Measurements from ENCODE around the gene TMX4.

DNA sequence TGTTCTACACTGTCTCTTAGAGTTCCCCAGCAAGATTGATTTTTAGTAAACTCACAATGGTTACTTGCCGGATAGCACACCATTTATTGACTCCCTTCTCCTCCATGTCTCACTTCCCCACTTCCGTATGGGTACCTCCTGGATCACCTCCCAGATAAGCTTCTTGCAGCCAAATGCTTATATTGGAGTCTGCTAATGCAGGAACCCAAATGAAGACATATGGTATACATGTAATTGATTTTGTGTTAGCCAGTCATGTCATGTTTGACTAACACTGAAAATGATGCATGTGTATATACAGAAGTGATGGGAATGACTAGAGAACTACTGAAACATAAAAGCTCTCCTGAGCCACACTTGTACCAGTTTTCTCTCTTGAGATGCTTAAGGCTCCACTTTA, 46.1 kb upstream of the TMX4 start:
- TF ChIP-seq, protein P1, sequence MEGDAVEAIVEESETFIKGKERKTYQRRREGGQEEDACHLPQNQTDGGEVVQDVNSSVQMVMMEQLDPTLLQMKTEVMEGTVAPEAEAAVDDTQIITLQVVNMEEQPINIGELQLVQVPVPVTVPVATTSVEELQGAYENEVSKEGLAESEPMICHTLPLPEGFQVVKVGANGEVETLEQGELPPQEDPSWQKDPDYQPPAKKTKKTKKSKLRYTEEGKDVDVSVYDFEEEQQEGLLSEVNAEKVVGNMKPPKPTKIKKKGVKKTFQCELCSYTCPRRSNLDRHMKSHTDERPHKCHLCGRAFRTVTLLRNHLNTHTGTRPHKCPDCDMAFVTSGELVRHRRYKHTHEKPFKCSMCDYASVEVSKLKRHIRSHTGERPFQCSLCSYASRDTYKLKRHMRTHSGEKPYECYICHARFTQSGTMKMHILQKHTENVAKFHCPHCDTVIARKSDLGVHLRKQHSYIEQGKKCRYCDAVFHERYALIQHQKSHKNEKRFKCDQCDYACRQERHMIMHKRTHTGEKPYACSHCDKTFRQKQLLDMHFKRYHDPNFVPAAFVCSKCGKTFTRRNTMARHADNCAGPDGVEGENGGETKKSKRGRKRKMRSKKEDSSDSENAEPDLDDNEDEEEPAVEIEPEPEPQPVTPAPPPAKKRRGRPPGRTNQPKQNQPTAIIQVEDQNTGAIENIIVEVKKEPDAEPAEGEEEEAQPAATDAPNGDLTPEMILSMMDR (IDR thresholded peaks at IDR 0.05) = no peak
- TF ChIP-seq POLR2A (IDR thresholded peaks at IDR 0.05) = no peak
